ENCODE results near the gene DRICH1. TPM values are rescaled to one million over a fixed set of nuclear protein-coding genes. Genes with fewer than 3 reads are reported as not detected.

Gene DRICH1
- total and polyA plus RNA-seq, 2 of the 8 experiments (the other 6 are each of a cell fraction or from before 2014, with no cell fraction given): 0.21 to 0.28 TPM

DNA sequence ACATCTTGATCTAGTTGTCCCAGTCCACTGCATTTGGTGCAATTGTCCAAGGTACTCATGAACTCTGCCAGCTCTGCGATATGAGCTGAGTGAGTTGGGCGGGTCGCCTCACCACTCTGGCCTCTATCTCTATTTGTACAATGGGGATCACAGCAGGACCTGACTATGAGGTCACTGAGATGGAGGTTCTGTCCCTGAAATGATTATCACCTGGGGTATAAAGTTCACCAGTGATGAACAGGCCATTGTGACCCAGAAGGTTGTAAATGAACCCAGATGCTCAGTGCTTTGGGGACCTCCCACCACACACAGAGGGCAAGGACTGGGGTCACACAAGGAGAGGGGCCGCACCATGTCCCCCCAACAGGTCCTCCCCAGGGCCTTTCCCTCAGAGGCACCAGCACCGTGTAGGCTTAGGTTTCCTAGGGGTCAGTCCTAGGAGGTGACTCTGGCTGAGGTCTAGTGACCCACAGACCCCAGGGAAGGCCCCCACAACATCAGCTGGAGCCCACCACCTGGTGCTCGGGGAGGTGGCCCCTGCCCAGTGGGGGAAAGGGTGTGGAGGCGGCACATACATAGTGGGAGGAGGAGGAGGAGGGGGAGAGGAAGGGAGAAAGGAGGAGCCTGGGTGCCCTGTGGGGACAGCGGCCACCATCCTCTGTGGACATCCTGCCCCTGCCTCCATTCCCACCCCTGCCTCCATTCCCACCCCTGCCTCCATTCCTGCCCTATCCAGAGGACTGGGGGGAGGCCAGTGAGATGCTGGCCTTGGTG lies 27.0 kb downstream of the DRICH1 start:
- Histone ChIP-seq H4K91ac (replicated peaks; ENCODE audit: insufficient read length, low read length) (no peak overlapping the region), H3K36me3 (ENCODE audit: control insufficient read depth in 2 of 4, insufficient read depth in 4 of 4, low read length in 3 of 4) (no peaks in the 10 kb centered on the region), H2AK5ac (ENCODE audit: low read depth, low read length) (no peak overlapping the region), H3K27ac (ENCODE audit: low read depth, low read length) (no peak overlapping the region), H3K56ac (replicated peaks; ENCODE audit: insufficient read length, low read depth, low read length) (no peak overlapping the region), H3K79me1 (ENCODE audit: low read depth, low read length) (no peaks in the 10 kb centered on the region), H2BK15ac (ENCODE audit: low read length) (no peak overlapping the region), H3K27me3 (replicated peaks in 1 of 4; ENCODE audit: control insufficient read depth in 3 of 4, extremely low read depth in 1 of 4, insufficient read depth in 3 of 4, low read length in 3 of 4) (no peaks in the 10 kb centered on the region; a peak in 2 of 7 replicates), H4K8ac (ENCODE audit: extremely low read depth, insufficient read depth, low read length) (no peak overlapping the region), H3K4ac (replicated peaks; ENCODE audit: insufficient read length, low read depth, low read length) (no peak overlapping the region), H2BK5ac (ENCODE audit: low read depth, low read length) (no peak overlapping the region), H3K4me1 (replicated peaks in 1 of 4; ENCODE audit: control insufficient read depth in 3 of 4, insufficient read depth in 4 of 4, low read length in 3 of 4) (no peaks in the 10 kb centered on the region), H3K9ac (replicated peaks in 1 of 4; ENCODE audit: extremely low read depth in 1 of 4, low read depth in 3 of 4, low read length in 3 of 4) (no peak overlapping the region), H3K79me2 (ENCODE audit: control insufficient read depth in 1 of 2, insufficient read depth in 2 of 2, low read length in 2 of 2) (no peaks in the 10 kb centered on the region), H2BK20ac (ENCODE audit: low read length) (no peak overlapping the region), H3K18ac (ENCODE audit: extremely low read depth, low read length) (no peak overlapping the region), H4K20me1 (replicated peaks in 1 of 2; ENCODE audit: control insufficient read depth in 1 of 2, insufficient read depth in 2 of 2, low read length in 2 of 2) (peaks cover 0 to 3% of the 10 kb centered on the region in 2 experiments), H2BK12ac (ENCODE audit: low read depth, low read length) (no peak overlapping the region), H3K14ac (ENCODE audit: insufficient read length) (no peak overlapping the region), H3K23me2 (ENCODE audit: low read depth, low read length) (no peaks in the 10 kb centered on the region), H2AFZ (ENCODE audit: low read length) (no peak overlapping the region), H3K4me2 (ENCODE audit: insufficient read depth in 1 of 2, low read depth in 2 of 2, low read length in 2 of 2) (no peak overlapping the region), H3K9me3 (ENCODE audit: insufficient read depth in 2 of 2, low read depth in 1 of 2, low read length in 1 of 2) (no peaks in the 10 kb centered on the region), H3K4me3 (ENCODE audit: extremely low read depth in 1 of 4, insufficient read depth in 2 of 4, low read depth in 3 of 4, low read length in 4 of 4) (no peak overlapping the region), H3K23ac (ENCODE audit: insufficient read length) (no peak overlapping the region), H4K5ac (ENCODE audit: insufficient read length, low read depth, low read length) (no peak overlapping the region), H2BK120ac (replicated peaks; ENCODE audit: low read depth, low read length) (no peak overlapping the region)
- POLR2A ChIA-PET (ENCODE audit: partially characterized antibody): no interaction called here
- CTCF ChIA-PET (ENCODE audit: partially characterized antibody): interaction anchor here (2.0 kb wide), 1 partner anchor 14 kb away, joined by 7 read pairs; no protein-coding TSS in a partner anchor
- FAIRE-seq (no peak), DNase-seq (ENCODE audit: low read depth in 1 of 2, low spot score in 2 of 2) (no peak)
- WGBS, 2 experiments (ENCODE audit: extremely low coverage in 1 of 2, insufficient coverage in 1 of 2, insufficient read length in 1 of 2, insufficient replicate concordance in 2 of 2, low coverage in 1 of 2, low lambda C conversion rate in 2 of 2, missing lambda C conversion rate in 1 of 2): 86% methylated on average over 6 of the region's 8 CpGs; no CpG with 5 or more reads in 1 of the 2 experiments
- TF ChIP-seq YY1 (IDR thresholded peaks at IDR 0.05; ENCODE audit: low read depth, low read length): no peak

All from H1 (cell line).